GM06990 (cell line): ENCODE results near the gene RSU1.

Experiments
- DNase-seq: peaks from one replicate; pipeline ENCODE4 v3.0.0-alpha.2; 2011; ENCODE audit not compliant: insufficient read length; ENCODE audit errors: extremely low read depth
- H3K27me3 ChIP-seq: replicated peaks from 2 replicates; pipeline ENCODE4 v1.6.0; 2011; ENCODE audit warnings: low read length; ENCODE audit not compliant: control insufficient read depth, insufficient read depth
- H3K36me3 ChIP-seq: 2 replicates; pipeline ENCODE4 v1.5.1; 2011; ENCODE audit warnings: low read length; ENCODE audit not compliant: control insufficient read depth, insufficient read depth
- H3K4me3 ChIP-seq: replicated peaks from 2 replicates; pipeline ENCODE4 v1.5.1; 2011; ENCODE audit warnings: low read depth, mild to moderate bottlenecking, control low read depth, low read length
- CTCF ChIP-seq: IDR thresholded peaks from 2 replicates; pipeline ENCODE4 v1.5.1; 2011; ENCODE audit warnings: low read length, control low read depth, mild to moderate bottlenecking, inconsistent platforms; ENCODE audit not compliant: insufficient read depth, poor library complexity, severe bottlenecking

RSU1 gene

GRCh38 chr10:16717622-16718395, 99.4 kb downstream of the RSU1 start:
- TF ChIP-seq CTCF: no peak
- no peaks in the 10 kb centered on the region for H3K27me3 ChIP-seq
- DNase-seq: no peak
- H3K4me3 ChIP-seq: no peak overlapping the region
- no peaks in the 10 kb centered on the region; the same call in 1 of the 2 replicates for H3K36me3 ChIP-seq

- H3K4me3 ChIP-seq: no peak overlapping the region
- no peak for DNase-seq
- no peaks in the 10 kb centered on the region for H3K27me3 ChIP-seq
- TF ChIP-seq CTCF: no peak
- no peaks in the 10 kb centered on the region for H3K36me3 ChIP-seq
Observed at GRCh38 chr10:16716051-16716450, 101.2 kb downstream of the RSU1 start.

GRCh38 chr10:16713290-16713689, 103.9 kb downstream of the RSU1 start:
- Histone ChIP-seq H3K27me3 (no peaks in the 10 kb centered on the region), H3K36me3 (no peaks in the 10 kb centered on the region), H3K4me3 (no peak overlapping the region)
- no peak for DNase-seq
- TF ChIP-seq CTCF: no peak

GRCh38 chr10:16712883-16713282, 104.3 kb downstream of the RSU1 start:
- no peak for DNase-seq
- H3K27me3 ChIP-seq: no peaks in the 10 kb centered on the region
- H3K4me3 ChIP-seq: no peak overlapping the region
- no peak for TF ChIP-seq CTCF
- H3K36me3 ChIP-seq: no peaks in the 10 kb centered on the region

GRCh38 chr10:16700331-16700730, 116.9 kb downstream of the RSU1 start:
- Histone ChIP-seq H3K36me3 (no peaks in the 10 kb centered on the region; the same call in 1 of the 2 replicates), H3K4me3 (no peak overlapping the region), H3K27me3 (no peaks in the 10 kb centered on the region)
- TF ChIP-seq CTCF: no peak
- no peak for DNase-seq
